Astrocyte of the cerebellum (primary cell): Measurements from ENCODE around the gene CCL13.
"Not testable (repeated sequence)": the region's sequence is repeated elsewhere in the genome, so short reads cannot be mapped to it uniquely, and the experiment has no call there.

Experiments used
- DNase-seq: peaks from one replicate; pipeline ENCODE4 v3.0.0-alpha.2; 2011; ENCODE audit warnings: low read depth
- H3K4me3 ChIP-seq: 2 replicates; pipeline ENCODE4 v1.5.1; 2011; ENCODE audit warnings: mild to moderate bottlenecking, low read depth, low read length, moderate library complexity
- CTCF ChIP-seq: IDR thresholded peaks from 2 replicates; pipeline ENCODE4 v1.5.1; 2012; ENCODE audit warnings: low read length, low read depth, moderate library complexity, mild to moderate bottlenecking; ENCODE audit errors: missing control alignments
- in situ Hi-C: cut with HindIII; loops from 2 replicates; pipeline ENCODE4 v1.10.0; 2017; ENCODE audit warnings: low sequenced_read_pairs

The CCL13 gene

GRCh38 chr17:34314279-34314678 is 42.0 kb upstream of the CCL13 start:
- no peak for DNase-seq
- no peak overlapping the region for H3K4me3 ChIP-seq
- no peak for TF ChIP-seq CTCF
- in situ Hi-C loops, result loop anchor here (25.0 kb wide), 1 partner anchor 223 kb away; no protein-coding TSS in a partner anchor

DNA sequence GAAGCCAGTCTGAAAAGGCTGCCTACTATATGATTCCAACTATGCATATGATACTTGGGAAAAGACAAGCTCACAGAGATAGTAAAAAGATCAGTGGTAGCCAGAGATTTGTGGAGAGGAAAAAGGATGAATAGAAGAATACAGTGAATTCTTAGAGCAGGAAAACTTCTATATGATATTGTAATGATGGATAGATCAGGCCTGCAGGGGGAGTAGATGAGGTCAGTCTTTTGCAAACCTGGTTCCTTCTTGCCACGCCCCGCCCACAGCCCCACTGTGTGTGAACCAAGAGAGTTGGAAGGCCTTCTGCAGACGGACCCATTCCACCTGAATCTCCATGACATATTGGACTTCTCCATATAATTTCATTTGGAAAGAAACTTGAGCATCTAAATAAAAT is 37.8 kb upstream of the CCL13 start:
- H3K4me3 ChIP-seq, result no peak overlapping the region
- DNase-seq, result no peak
- TF ChIP-seq CTCF, result no peak
- in situ Hi-C loops, result loop anchor here (25.0 kb wide), 1 partner anchor 219 kb away; no protein-coding TSS in a partner anchor

- in situ Hi-C loops, result loop anchor here (25.0 kb wide), 1 partner anchor 218 kb away; no protein-coding TSS in a partner anchor
- H3K4me3 ChIP-seq, result no peak within 1 kb of the TSS
- no peak for DNase-seq
- TF ChIP-seq CTCF, result no peak
Measured at GRCh38 chr17:34319039-34319483, 37.2 kb upstream of the CCL13 start, which contains the start of gene CCL8. CCL8 (plus strand) TSS chr17:34319435; CDS start chr17:34319502, 67 bp downstream.

DNA sequence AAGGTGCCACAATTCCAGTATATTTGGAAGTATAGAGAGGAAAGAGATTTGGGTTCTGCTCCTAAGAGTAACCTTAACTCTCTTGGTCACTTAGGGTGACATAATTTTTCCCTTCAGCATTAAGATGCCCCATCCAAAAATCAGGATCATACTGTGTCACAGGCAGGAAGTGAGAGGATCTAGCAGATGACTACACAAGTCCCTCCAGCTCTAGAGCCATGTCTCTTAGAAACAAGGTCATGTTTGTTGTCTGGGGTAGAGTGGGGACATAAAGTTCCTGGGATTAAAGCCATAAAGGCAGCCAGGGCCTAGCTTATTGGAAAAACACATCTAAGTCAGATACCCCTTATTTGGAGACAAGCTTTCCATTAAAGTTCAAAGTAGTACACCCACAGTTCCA is 34.3 kb upstream of the CCL13 start:
- TF ChIP-seq CTCF, result no peak
- in situ Hi-C loops, result loop anchor here (5.0 to 25.0 kb wide), 3 partner anchors 35 to 215 kb away; partner anchors contain the start of gene CCL13
- DNase-seq, result no peak
- no peak overlapping the region for H3K4me3 ChIP-seq

GRCh38 chr17:34327580-34327979 is 28.7 kb upstream of the CCL13 start:
- not testable (repeated sequence) for H3K4me3 ChIP-seq, DNase-seq
- in situ Hi-C loops, result loop anchor here (10.0 kb wide), 1 partner anchor 77 kb away; no protein-coding TSS in a partner anchor

DNA sequence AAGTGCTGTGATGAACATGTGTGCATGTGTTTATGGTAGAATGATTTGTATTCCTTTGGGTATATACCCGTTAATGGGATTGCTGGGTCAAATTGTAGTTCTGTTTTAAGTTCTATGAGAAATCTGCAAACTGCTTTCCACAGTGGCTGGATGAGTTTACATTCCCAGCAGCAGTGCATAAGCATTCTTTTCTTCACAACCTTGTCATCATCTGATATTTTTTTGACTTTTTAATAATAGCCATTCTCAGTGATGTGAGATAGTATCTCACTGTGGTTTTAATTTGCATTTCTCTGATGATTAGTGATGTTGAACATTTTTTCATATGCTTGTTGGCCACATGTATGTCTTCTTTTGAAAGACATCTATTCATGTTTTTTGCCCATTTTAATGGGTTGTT is 18.6 kb upstream of the CCL13 start:
- no peak for DNase-seq
- in situ Hi-C loops, result no loop called here

More for the DNA sequence above, 18.6 kb upstream of the CCL13 start:
- TF ChIP-seq CTCF, result no peak
- H3K4me3 ChIP-seq, result no peak overlapping the region
